ENCODE results near the gene GP9.

The GP9 gene

DNA sequence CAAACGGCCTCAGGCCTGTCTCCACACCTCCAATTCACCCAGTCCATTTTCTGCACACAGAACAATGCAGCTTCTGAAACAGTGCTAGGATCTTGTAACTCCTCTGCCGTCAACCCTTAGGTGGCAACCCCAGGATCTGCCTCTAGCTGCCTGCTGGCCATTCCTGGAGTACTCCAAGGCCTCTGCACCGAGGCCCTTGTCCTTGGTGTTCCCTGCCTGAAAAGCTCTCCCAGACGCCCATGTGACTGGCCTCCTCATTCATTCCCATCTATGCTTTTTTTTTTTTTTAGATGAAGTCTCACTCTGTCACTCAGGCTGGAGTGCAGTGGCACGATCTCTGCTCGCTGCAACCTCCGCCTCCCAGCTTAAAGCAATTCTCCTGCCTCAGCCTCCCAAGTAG, 42.7 kb downstream of the GP9 start:
- TF ChIP-seq EGR1 (IDR thresholded peaks at IDR 0.05) (no peak), EP300 (IDR thresholded peaks at IDR 0.05; ENCODE audit: borderline replicate concordance) (no peak), ZBTB7A (IDR thresholded peaks at IDR 0.05; ENCODE audit: low read depth) (no peak), TEAD4 (IDR thresholded peaks at IDR 0.05) (no peak), CEBPB (IDR thresholded peaks at IDR 0.05) (no peak), TAF1 (IDR thresholded peaks at IDR 0.05; ENCODE audit: low read depth) (no peak), FOXM1 (IDR thresholded peaks at IDR 0.05; ENCODE audit: borderline replicate concordance, low read depth) (no peak), TCF12 (IDR thresholded peaks at IDR 0.05; ENCODE audit: low read depth) (no peak), NFIC (IDR thresholded peaks at IDR 0.05) (no peak), YY1 (IDR thresholded peaks at IDR 0.05; ENCODE audit: low read depth) (no peak), RAD21 (IDR thresholded peaks at IDR 0.05; ENCODE audit: low read depth) (no peak), CREB1 (IDR thresholded peaks at IDR 0.05; ENCODE audit: low read depth) (no peak)
- TF ChIP-seq, protein P1, sequence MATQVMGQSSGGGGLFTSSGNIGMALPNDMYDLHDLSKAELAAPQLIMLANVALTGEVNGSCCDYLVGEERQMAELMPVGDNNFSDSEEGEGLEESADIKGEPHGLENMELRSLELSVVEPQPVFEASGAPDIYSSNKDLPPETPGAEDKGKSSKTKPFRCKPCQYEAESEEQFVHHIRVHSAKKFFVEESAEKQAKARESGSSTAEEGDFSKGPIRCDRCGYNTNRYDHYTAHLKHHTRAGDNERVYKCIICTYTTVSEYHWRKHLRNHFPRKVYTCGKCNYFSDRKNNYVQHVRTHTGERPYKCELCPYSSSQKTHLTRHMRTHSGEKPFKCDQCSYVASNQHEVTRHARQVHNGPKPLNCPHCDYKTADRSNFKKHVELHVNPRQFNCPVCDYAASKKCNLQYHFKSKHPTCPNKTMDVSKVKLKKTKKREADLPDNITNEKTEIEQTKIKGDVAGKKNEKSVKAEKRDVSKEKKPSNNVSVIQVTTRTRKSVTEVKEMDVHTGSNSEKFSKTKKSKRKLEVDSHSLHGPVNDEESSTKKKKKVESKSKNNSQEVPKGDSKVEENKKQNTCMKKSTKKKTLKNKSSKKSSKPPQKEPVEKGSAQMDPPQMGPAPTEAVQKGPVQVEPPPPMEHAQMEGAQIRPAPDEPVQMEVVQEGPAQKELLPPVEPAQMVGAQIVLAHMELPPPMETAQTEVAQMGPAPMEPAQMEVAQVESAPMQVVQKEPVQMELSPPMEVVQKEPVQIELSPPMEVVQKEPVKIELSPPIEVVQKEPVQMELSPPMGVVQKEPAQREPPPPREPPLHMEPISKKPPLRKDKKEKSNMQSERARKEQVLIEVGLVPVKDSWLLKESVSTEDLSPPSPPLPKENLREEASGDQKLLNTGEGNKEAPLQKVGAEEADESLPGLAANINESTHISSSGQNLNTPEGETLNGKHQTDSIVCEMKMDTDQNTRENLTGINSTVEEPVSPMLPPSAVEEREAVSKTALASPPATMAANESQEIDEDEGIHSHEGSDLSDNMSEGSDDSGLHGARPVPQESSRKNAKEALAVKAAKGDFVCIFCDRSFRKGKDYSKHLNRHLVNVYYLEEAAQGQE (IDR thresholded peaks at IDR 0.05; ENCODE audit: low read depth): no peak
- TF ChIP-seq, protein P2, sequence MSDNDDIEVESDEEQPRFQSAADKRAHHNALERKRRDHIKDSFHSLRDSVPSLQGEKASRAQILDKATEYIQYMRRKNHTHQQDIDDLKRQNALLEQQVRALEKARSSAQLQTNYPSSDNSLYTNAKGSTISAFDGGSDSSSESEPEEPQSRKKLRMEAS (IDR thresholded peaks at IDR 0.05): no peak
- TF ChIP-seq, protein P3, sequence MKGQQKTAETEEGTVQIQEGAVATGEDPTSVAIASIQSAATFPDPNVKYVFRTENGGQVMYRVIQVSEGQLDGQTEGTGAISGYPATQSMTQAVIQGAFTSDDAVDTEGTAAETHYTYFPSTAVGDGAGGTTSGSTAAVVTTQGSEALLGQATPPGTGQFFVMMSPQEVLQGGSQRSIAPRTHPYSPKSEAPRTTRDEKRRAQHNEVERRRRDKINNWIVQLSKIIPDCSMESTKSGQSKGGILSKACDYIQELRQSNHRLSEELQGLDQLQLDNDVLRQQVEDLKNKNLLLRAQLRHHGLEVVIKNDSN (IDR thresholded peaks at IDR 0.05): no peak

DNA sequence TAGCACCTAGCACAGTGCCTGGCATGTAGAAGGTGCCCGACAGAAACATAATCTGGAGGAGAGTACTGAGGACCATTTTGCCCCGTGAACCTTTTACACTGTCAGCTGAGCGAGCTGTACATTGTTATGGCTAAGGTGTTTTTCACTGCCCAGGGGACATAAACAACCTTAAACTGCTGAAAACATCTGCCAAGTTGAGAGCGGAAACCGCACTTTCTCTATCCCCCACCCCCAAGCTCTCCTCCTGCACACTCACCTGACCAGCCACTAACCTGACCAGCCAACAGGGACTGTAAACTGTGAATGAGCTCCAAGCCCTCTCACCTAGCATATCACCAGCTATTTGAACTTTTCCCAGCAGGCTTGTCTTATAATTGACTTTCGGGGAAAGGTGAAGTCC, 43.5 kb downstream of the GP9 start:
- TF ChIP-seq, protein P2 (IDR thresholded peaks at IDR 0.05): no peak
- no peak for TF ChIP-seq CREB1 (IDR thresholded peaks at IDR 0.05; ENCODE audit: low read depth)
- TF ChIP-seq EGR1 (IDR thresholded peaks at IDR 0.05): no peak

DNA sequence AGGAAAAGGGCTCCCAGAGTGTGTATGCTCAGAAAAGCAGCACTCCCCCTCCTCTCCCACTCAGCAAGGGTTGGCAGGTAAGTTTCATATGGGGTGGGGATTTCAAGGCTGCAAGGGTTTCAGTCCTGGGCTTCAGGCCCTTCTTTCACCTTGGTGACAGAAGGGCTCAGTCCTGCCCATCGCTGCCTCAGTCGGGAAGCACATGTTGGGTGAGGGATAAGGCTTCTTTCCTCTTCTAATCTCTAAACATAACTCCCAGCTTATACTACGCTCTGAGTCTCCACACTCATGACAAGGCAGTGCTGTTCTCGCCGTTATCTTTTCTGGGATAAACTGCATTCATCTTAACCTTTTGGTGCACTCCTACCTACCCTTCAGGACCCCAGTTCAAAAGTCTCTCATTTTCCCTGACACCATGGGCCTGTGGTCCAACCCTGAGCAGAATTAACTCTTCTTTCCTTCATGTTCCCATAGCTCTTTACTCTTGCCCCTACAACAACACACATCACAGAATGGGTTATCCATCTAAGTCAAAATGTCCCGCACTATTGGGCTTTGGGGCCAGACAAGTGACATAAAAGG, 44.0 kb downstream of the GP9 start:
- no peak for TF ChIP-seq EGR1 (IDR thresholded peaks at IDR 0.05)
- TF ChIP-seq CEBPB (IDR thresholded peaks at IDR 0.05): no peak
- TF ChIP-seq, protein P3 (IDR thresholded peaks at IDR 0.05): no peak
- TF ChIP-seq, protein P1 (IDR thresholded peaks at IDR 0.05; ENCODE audit: low read depth): no peak
- TF ChIP-seq FOXM1 (IDR thresholded peaks at IDR 0.05; ENCODE audit: borderline replicate concordance, low read depth): no peak
- TF ChIP-seq, protein P2 (IDR thresholded peaks at IDR 0.05): no peak
- no peak for TF ChIP-seq RAD21 (IDR thresholded peaks at IDR 0.05; ENCODE audit: low read depth)
- TF ChIP-seq NFIC (IDR thresholded peaks at IDR 0.05): no peak
- no peak for TF ChIP-seq YY1 (IDR thresholded peaks at IDR 0.05; ENCODE audit: low read depth)
- no peak for TF ChIP-seq TCF12 (IDR thresholded peaks at IDR 0.05; ENCODE audit: low read depth)
- TF ChIP-seq CREB1 (IDR thresholded peaks at IDR 0.05; ENCODE audit: low read depth): no peak
- TF ChIP-seq TEAD4 (IDR thresholded peaks at IDR 0.05): no peak
- no peak for TF ChIP-seq EP300 (IDR thresholded peaks at IDR 0.05; ENCODE audit: borderline replicate concordance)
- TF ChIP-seq ZBTB7A (IDR thresholded peaks at IDR 0.05; ENCODE audit: low read depth): no peak

DNA sequence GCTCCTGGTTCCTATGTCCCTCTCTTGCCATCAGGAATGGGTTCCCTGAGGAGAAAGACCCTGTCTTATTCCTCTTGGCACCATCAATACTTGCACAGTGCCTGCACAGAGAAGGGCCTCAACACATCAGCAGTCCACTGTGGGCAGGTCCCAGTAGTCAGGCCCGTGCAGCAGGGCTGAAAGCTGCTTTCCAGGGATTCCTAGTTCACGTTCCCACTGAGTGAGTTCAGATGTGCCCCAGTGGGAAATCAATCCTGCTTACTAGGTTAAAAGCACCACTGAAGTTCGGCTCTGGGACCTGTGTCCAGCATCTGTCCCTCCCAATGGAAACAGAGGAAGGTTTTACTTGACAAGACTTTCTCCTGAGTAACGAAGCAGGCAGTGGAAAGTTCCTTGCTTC, 45.3 kb downstream of the GP9 start:
- TF ChIP-seq, protein P3 (IDR thresholded peaks at IDR 0.05): no peak
- TF ChIP-seq EP300 (IDR thresholded peaks at IDR 0.05; ENCODE audit: borderline replicate concordance): no peak
- TF ChIP-seq TAF1 (IDR thresholded peaks at IDR 0.05; ENCODE audit: low read depth): no peak
- TF ChIP-seq, protein P2 (IDR thresholded peaks at IDR 0.05): no peak

DNA sequence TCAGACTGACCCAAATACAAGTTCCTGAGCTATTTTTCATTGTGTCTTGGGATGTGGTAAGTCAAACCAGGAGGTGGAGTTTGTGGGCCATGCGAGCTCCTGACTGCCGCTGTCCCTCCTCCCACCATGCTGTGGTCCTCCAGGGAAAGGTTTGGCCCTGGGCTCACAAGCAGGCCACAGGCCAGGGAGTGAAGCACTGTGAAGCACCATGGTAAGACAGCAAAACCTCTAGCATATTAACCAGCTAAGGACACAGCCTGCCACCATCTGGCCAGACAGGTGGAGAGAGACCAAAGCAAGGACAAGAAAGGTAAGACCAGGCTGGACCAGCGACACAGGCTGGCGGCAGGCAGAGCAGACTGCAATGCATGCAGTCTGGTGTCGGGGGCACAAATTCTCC, 45.7 kb downstream of the GP9 start:
- TF ChIP-seq ZBTB7A (IDR thresholded peaks at IDR 0.05; ENCODE audit: low read depth): no peak
- TF ChIP-seq TAF1 (IDR thresholded peaks at IDR 0.05; ENCODE audit: low read depth): no peak
- TF ChIP-seq TCF12 (IDR thresholded peaks at IDR 0.05; ENCODE audit: low read depth): no peak
- TF ChIP-seq EGR1 (IDR thresholded peaks at IDR 0.05): no peak
- TF ChIP-seq FOXM1 (IDR thresholded peaks at IDR 0.05; ENCODE audit: borderline replicate concordance, low read depth): no peak
- TF ChIP-seq, protein P2 (IDR thresholded peaks at IDR 0.05): no peak
- TF ChIP-seq RAD21 (IDR thresholded peaks at IDR 0.05; ENCODE audit: low read depth): no peak
- no peak for TF ChIP-seq EP300 (IDR thresholded peaks at IDR 0.05; ENCODE audit: borderline replicate concordance)
- TF ChIP-seq, protein P3 (IDR thresholded peaks at IDR 0.05): no peak
- no peak for TF ChIP-seq NFIC (IDR thresholded peaks at IDR 0.05)
- TF ChIP-seq YY1 (IDR thresholded peaks at IDR 0.05; ENCODE audit: low read depth): no peak
- TF ChIP-seq CREB1 (IDR thresholded peaks at IDR 0.05; ENCODE audit: low read depth): no peak
- TF ChIP-seq TEAD4 (IDR thresholded peaks at IDR 0.05): no peak
- TF ChIP-seq, protein P1 (IDR thresholded peaks at IDR 0.05; ENCODE audit: low read depth): no peak
